ENCODE measurements around the gene MYH7. TPM values are rescaled to one million over a fixed set of nuclear protein-coding genes. Genes with fewer than 3 reads are reported as not detected.

The MYH7 gene
- total RNA-seq, 2 experiments from 2014 or later: not detected

DNA sequence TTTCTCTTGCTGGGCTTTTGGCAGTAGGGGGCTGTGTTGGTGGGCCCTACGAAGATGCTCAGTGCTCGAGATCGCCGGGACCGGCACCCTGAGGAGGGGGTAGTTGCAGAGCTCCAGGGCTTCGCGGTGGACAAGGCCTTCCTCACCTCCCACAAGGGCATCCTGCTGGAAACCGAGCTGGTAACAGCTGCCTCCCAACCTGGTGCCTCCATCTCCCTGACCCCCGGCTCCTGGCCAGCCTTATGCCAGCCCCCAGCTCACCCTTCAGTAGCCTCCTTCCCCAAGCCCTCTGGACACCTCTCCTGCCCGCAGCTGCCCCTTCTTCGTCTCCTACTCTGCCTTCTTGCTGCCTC, 58.3 kb downstream of the MYH7 start:
- no peak overlapping the region for H3K27ac Mint-ChIP-seq
- no peak overlapping the region for H3K4me3 Mint-ChIP-seq
- H3K9me3 Mint-ChIP-seq: no peaks in the 10 kb centered on the region
- no peaks in the 10 kb centered on the region for H3K4me1 Mint-ChIP-seq (ENCODE audit: low read depth)
- no peak for DNase-seq
- CTCF ChIA-PET: interaction anchor here (0.7 to 4.8 kb wide), 6 partner anchors 9 to 257 kb away, joined by 3 to 76 read pairs (median 4); no protein-coding TSS in a partner anchor
- no peaks in the 10 kb centered on the region for H3K27me3 Mint-ChIP-seq (ENCODE audit: low read depth)
- intact Hi-C loops (cut with micrococcal nuclease): no loop called here
- no peaks in the 10 kb centered on the region for H3K36me3 Mint-ChIP-seq (ENCODE audit: low read depth)

DNA sequence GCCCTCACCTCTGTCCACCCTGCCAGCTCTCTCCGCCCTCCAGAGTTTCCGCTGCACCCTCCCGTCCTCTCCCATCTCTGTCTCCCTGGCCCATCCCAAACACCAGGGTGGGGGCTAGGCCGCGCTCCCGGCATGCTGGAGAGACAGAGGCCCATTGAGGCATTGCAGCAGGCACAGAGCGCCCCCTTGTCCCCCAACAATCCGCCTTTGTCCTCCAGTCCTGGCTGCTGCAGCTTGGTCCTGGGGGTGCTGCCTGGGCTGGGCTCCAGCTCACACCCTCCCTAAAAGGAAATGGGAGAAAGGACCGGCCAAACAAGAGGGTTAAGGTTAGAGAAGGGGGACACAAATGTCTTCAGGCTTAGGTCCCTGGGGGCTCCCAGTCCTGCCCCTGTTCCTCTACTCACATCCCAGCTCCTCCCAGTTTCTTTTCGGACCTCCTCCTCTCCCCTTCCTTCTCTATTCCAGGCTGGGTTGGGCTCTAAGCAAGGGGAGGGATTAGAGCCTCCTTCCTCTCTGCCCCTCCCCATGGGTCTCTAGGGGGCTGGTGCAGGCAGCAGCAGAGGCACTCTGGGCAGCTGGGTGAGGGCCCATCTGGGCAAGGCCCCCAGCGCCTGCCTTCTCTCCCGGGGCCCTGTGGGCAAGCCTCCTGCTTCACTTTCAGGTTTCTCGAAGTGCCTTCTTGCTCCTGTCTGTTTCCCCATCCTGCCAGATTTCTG, 58.8 kb downstream of the MYH7 start, which contains the start of gene CMTM5:
Gene CMTM5 (plus strand): TSS at position 565 of the 716 bp plus-strand sequence. CDS start 206 bp downstream, outside the sequence.
- no peaks in the 10 kb centered on the region for H3K4me1 Mint-ChIP-seq (ENCODE audit: low read depth)
- H3K9me3 Mint-ChIP-seq: no peaks in the 10 kb centered on the region
- DNase-seq: no peak
- CTCF ChIA-PET: interaction anchor here (0.7 to 4.8 kb wide), 5 partner anchors 9 to 256 kb away, joined by 3 to 76 read pairs (median 4); no protein-coding TSS in a partner anchor
- no peaks in the 10 kb centered on the region for H3K36me3 Mint-ChIP-seq (ENCODE audit: low read depth)
- H3K4me3 Mint-ChIP-seq: no peak within 1 kb of the TSS
- no peaks in the 10 kb centered on the region for H3K27me3 Mint-ChIP-seq (ENCODE audit: low read depth)
- intact Hi-C loops (cut with micrococcal nuclease): no loop called here
- H3K27ac Mint-ChIP-seq: no peak within 1 kb of the TSS

DNA sequence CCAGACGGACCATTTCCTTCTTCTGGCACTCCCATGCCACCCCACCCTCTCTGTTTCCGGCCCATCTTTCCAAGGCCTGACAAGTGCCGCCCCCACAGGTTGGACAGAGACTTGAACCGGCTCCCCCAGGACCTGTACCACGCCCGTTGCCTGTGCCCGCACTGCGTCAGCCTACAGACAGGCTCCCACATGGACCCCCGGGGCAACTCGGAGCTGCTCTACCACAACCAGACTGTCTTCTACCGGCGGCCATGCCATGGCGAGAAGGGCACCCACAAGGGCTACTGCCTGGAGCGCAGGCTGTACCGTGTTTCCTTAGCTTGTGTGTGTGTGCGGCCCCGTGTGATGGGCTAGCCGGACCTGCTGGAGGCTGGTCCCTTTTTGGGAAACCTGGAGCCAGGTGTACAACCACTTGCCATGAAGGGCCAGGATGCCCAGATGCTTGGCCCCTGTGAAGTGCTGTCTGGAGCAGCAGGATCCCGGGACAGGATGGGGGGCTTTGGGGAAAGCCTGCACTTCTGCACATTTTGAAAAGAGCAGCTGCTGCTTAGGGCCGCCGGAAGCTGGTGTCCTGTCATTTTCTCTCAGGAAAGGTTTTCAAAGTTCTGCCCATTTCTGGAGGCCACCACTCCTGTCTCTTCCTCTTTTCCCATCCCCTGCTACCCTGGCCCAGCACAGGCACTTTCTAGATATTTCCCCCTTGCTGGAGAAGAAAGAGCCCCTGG, 59.8 kb downstream of the MYH7 start:
- Mint-ChIP-seq H3K9me3 (no peaks in the 10 kb centered on the region), H3K4me1 (ENCODE audit: low read depth) (no peaks in the 10 kb centered on the region), H3K4me3 (no peak overlapping the region), H3K27ac (no peak overlapping the region), H3K27me3 (ENCODE audit: low read depth) (no peaks in the 10 kb centered on the region), H3K36me3 (ENCODE audit: low read depth) (no peaks in the 10 kb centered on the region)
- CTCF ChIA-PET: no interaction called here
- intact Hi-C loops (cut with micrococcal nuclease): no loop called here
- no peak for DNase-seq

- no peak overlapping the region for H3K4me3 Mint-ChIP-seq
- no peaks in the 10 kb centered on the region for H3K4me1 Mint-ChIP-seq (ENCODE audit: low read depth)
- no peaks in the 10 kb centered on the region for H3K9me3 Mint-ChIP-seq
- no peak overlapping the region for H3K27ac Mint-ChIP-seq
- no peaks in the 10 kb centered on the region for H3K36me3 Mint-ChIP-seq (ENCODE audit: low read depth)
- DNase-seq: no peak
- intact Hi-C loops (cut with micrococcal nuclease): no loop called here
- H3K27me3 Mint-ChIP-seq (ENCODE audit: low read depth): no peaks in the 10 kb centered on the region
- CTCF ChIA-PET: interaction anchor here (0.6 to 0.7 kb wide), 2 partner anchors 154 to 253 kb away, joined by 3 read pairs; no protein-coding TSS in a partner anchor
These were observed 62.4 kb downstream of the MYH7 start for GRCh38 chr14:23373041-23373440.

DNA sequence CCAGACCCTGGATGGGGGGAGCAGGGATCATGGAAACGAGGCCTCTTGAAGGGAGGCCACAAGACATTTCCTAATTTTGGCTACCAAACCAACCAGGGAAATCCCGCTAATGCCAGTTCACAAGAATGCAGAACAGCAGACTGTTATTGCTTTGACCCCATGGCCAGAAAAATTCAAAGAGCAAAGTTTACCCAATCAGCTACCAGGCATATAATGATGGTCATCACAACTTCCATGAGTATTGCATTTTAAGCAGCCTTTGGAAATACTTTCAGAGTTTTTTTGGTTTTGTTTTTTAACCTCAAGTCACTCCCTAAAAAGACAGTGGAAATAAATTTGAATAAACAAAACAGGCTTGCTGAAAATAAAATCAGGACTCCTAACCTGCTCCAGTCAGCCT, 63.0 kb downstream of the MYH7 start, which contains the start of gene IL25:
Gene IL25 (plus strand): TSS at position 301 of the 400 bp plus-strand sequence.
- Mint-ChIP-seq H3K4me3 (no peak within 1 kb of the TSS), H3K27ac (no peak within 1 kb of the TSS), H3K4me1 (ENCODE audit: low read depth) (no peaks in the 10 kb centered on the region), H3K36me3 (ENCODE audit: low read depth) (no peaks in the 10 kb centered on the region), H3K27me3 (ENCODE audit: low read depth) (peaks cover 3% of the 10 kb centered on the region), H3K9me3 (no peaks in the 10 kb centered on the region)
- no peak for DNase-seq
- CTCF ChIA-PET: no interaction called here
- intact Hi-C loops (cut with micrococcal nuclease): no loop called here

- CTCF ChIA-PET: no interaction called here
- peaks cover 10% of the 10 kb centered on the region for H3K27me3 Mint-ChIP-seq (ENCODE audit: low read depth)
- H3K9me3 Mint-ChIP-seq: no peaks in the 10 kb centered on the region
- peaks cover under 1% of the 10 kb centered on the region for H3K4me1 Mint-ChIP-seq (ENCODE audit: low read depth)
- H3K36me3 Mint-ChIP-seq (ENCODE audit: low read depth): no peaks in the 10 kb centered on the region
- no peak overlapping the region for H3K27ac Mint-ChIP-seq
- intact Hi-C loops (cut with micrococcal nuclease): no loop called here
- no peak overlapping the region for H3K4me3 Mint-ChIP-seq
- no peak for DNase-seq
These were observed 63.6 kb downstream of the MYH7 start for GRCh38 chr14:23371865-23372264.

DNA sequence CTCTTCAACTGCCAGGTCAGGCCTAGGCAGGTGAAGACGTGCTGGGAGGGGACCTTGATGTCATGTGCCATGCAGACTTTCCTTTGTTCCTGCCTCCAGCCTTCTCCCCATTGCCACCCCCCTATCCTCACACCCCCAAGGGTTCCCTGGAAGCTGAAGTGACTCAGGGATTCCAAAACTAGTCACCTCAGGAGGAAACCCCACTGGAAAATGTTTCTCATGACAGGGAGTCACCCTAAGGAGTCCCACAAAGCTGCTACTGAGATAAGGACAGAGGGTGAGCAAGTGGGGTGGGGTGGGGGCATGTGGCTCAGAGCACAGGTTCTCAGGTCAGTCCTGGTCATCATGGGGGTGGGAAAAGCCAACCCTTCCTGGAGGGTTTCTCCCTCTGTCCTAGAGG, 65.2 kb downstream of the MYH7 start:
- no peaks in the 10 kb centered on the region for H3K36me3 Mint-ChIP-seq (ENCODE audit: low read depth)
- no peak overlapping the region for H3K27ac Mint-ChIP-seq
- peaks cover 15% of the 10 kb centered on the region for H3K27me3 Mint-ChIP-seq (ENCODE audit: low read depth)

GRCh38 chr14:23366426-23366921, 69.0 kb downstream of the MYH7 start:
- intact Hi-C loops (cut with micrococcal nuclease): no loop called here
- H3K36me3 Mint-ChIP-seq (ENCODE audit: low read depth): no peaks in the 10 kb centered on the region
- CTCF ChIA-PET: interaction anchor here (1.1 kb wide), 1 partner anchor 19 kb away, joined by 3 read pairs; no protein-coding TSS in a partner anchor
- H3K27me3 Mint-ChIP-seq (ENCODE audit: low read depth): peaks cover 26% of the 10 kb centered on the region
- H3K27ac Mint-ChIP-seq: no peak overlapping the region
- DNase-seq: no peak
- H3K4me1 Mint-ChIP-seq (ENCODE audit: low read depth): peaks cover 6% of the 10 kb centered on the region
- no peak overlapping the region for H3K4me3 Mint-ChIP-seq
- no peaks in the 10 kb centered on the region for H3K9me3 Mint-ChIP-seq

More for the DNA sequence above, 65.2 kb downstream of the MYH7 start:
- DNase-seq: no peak
- Mint-ChIP-seq H3K4me3 (no peak overlapping the region), H3K4me1 (ENCODE audit: low read depth) (peaks cover 3% of the 10 kb centered on the region), H3K9me3 (no peaks in the 10 kb centered on the region)
- intact Hi-C loops (cut with micrococcal nuclease): no loop called here
- CTCF ChIA-PET: interaction anchor here (0.6 to 2.5 kb wide), 3 partner anchors 10 to 79 kb away, joined by 3 to 13 read pairs (median 3); no protein-coding TSS in a partner anchor

GRCh38 chr14:23365732-23366425, 69.6 kb downstream of the MYH7 start:
- CTCF ChIA-PET: interaction anchor here (0.6 to 1.1 kb wide), 3 partner anchors 18 to 94 kb away, joined by 3 read pairs; no protein-coding TSS in a partner anchor
- H3K4me3 Mint-ChIP-seq: no peak overlapping the region
- intact Hi-C loops (cut with micrococcal nuclease): no loop called here
- no peak overlapping the region for H3K27ac Mint-ChIP-seq
- peaks cover 26% of the 10 kb centered on the region for H3K27me3 Mint-ChIP-seq (ENCODE audit: low read depth)
- H3K36me3 Mint-ChIP-seq (ENCODE audit: low read depth): no peaks in the 10 kb centered on the region
- no peak for DNase-seq
- no peaks in the 10 kb centered on the region for H3K9me3 Mint-ChIP-seq
- H3K4me1 Mint-ChIP-seq (ENCODE audit: low read depth): peaks cover 6% of the 10 kb centered on the region

GRCh38 chr14:23365036-23365731, 70.3 kb downstream of the MYH7 start, which contains the start of gene EFS:
TSS of gene EFS (minus strand) at chr14:23365172. CDS start at chr14:23365025, 147 bp downstream.
- DNase-seq: no peak
- no peaks in the 10 kb centered on the region for H3K36me3 Mint-ChIP-seq (ENCODE audit: low read depth)
- no peak within 1 kb of the TSS for H3K4me3 Mint-ChIP-seq
- H3K9me3 Mint-ChIP-seq: no peaks in the 10 kb centered on the region
- CTCF ChIA-PET: interaction anchor here (0.6 to 1.1 kb wide), 3 partner anchors 17 to 94 kb away, joined by 3 read pairs; no protein-coding TSS in a partner anchor
- H3K27ac Mint-ChIP-seq: no peak within 1 kb of the TSS
- peaks cover 26% of the 10 kb centered on the region for H3K27me3 Mint-ChIP-seq (ENCODE audit: low read depth)
- intact Hi-C loops (cut with micrococcal nuclease): no loop called here
- H3K4me1 Mint-ChIP-seq (ENCODE audit: low read depth): peaks cover 6% of the 10 kb centered on the region

DNA sequence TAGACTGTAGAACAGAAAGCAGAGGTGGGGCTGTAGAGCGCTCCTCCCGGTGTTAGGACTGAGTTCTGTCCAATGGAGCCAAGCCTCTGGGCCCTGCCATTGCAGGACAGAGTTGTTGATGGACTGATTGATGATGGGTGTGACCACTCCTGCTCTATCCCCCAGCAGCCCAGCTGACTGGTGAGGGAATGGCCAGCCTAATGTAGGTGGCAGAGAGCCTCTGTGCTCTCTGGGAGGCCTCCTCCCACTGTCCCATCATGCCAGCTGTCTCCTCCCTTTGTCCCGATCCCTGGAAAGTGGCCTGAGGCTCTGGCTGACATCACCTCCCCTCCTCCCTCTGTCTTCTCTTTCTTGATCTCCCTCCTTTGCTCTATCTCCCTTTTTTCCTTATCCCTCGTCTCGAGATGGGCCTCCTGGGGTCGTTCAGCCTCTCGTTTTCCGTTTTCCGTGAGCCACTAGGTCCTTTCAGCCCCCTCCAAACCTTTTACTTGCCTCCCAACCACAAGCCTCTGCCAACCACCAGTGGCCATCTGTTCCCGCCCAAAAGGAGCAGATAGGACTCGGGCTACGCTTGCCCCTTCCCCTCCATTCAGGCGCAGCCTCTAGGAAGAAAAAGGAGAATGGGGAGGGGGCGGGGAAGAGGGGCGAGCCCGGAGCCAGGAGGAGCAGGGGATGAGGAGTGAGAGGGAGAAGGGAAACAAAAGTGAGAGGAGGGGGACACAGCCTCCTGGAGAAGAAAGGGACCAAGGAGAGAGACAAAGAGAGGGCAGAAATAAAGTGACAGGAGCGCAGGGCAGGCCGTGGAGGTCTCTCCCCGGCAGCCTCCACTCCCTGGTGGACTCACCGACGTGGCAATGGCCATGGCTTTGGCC, 71.1 kb downstream of the MYH7 start:
- CTCF ChIA-PET: no interaction called here
- Mint-ChIP-seq H3K36me3 (ENCODE audit: low read depth) (no peaks in the 10 kb centered on the region), H3K27ac (no peak overlapping the region), H3K4me1 (ENCODE audit: low read depth) (peaks cover 6% of the 10 kb centered on the region), H3K9me3 (no peaks in the 10 kb centered on the region), H3K27me3 (ENCODE audit: low read depth) (peaks cover 26% of the 10 kb centered on the region), H3K4me3 (no peak overlapping the region)
- no peak for DNase-seq
- intact Hi-C loops (cut with micrococcal nuclease): no loop called here
